Neural cell (in vitro differentiated cells): Measurements from ENCODE around the gene ANAPC5.

Experiments used
- EZH2 ChIP-seq: fragments of 200-600, 300-800 bp; shearing (Covaris generic), sonication (generic); IDR thresholded peaks from 2 replicates; pipeline ENCODE4 v1.6.1; 2014; ENCODE audit warnings: antibody characterized with exemption, low read length, borderline replicate concordance, mild to moderate bottlenecking; ENCODE audit not compliant: insufficient read depth, poor library complexity, severe bottlenecking
- TF ChIP-seq, protein P1 (sequence below): fragments of 450-650 bp; IDR thresholded peaks from 2 replicates; pipeline ENCODE4 v1.5.1; 2014; ENCODE audit warnings: antibody characterized with exemption, mild to moderate bottlenecking, moderate library complexity; ENCODE audit not compliant: poor library complexity, severe bottlenecking

DNA sequence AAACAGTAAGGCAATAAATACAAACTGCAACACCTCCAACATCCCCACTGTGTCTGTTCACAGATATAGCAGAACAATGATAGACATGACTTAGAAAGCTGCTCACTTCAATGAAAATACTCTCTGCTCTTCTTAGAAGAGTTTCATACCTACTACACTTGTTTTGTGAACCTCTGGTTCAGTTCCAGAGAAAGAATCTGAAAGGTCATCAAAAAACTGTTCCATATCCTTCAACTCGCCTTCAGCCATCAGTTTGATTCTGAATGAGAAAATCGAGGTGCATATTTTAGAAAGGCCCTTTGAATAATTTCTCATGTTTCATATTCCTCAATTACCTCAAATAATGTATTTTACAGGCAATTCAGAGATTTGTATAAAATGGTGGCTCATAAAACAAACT is 5.5 kb downstream of the ANAPC5 start:
- TF ChIP-seq, protein P1, sequence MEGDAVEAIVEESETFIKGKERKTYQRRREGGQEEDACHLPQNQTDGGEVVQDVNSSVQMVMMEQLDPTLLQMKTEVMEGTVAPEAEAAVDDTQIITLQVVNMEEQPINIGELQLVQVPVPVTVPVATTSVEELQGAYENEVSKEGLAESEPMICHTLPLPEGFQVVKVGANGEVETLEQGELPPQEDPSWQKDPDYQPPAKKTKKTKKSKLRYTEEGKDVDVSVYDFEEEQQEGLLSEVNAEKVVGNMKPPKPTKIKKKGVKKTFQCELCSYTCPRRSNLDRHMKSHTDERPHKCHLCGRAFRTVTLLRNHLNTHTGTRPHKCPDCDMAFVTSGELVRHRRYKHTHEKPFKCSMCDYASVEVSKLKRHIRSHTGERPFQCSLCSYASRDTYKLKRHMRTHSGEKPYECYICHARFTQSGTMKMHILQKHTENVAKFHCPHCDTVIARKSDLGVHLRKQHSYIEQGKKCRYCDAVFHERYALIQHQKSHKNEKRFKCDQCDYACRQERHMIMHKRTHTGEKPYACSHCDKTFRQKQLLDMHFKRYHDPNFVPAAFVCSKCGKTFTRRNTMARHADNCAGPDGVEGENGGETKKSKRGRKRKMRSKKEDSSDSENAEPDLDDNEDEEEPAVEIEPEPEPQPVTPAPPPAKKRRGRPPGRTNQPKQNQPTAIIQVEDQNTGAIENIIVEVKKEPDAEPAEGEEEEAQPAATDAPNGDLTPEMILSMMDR = no peak
- TF ChIP-seq EZH2 = no peak
